NCI-H2171 (cell line): ENCODE data around the gene PRPF6.

Experiments
- DNase-seq: peaks from one replicate; lab custom pipeline; 2025; lab: John Stamatoyannopoulos, UW

The PRPF6 gene

DNA sequence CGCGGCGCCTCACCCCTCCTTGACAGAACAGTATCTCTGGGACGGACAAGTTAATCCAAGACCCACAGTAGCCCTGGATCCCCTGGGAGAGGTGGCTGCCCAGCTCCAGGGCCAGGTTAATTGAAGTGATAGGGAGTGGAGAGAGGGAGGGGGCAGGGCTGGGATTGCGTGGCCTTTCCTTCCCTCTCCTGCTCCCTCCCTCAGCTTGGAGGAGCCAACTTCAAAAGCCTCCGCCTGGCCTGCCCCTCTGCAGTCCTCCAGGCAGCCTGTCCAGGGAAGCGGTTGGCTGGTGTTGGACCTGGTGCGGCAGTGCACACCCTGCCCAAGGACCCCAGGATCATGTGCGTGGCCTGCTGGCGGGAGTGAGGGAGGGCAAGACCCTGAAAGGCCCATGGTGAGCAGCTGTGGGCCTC lies 55.0 kb downstream of the PRPF6 start, which contains the start of gene C20orf204:
Gene C20orf204, plus strand, starts transcription at position 250 of the 413 bp plus-strand sequence. Its CDS starts 142 bp downstream, at position 392.
- no peak for DNase-seq

- no peak for DNase-seq
Measured at GRCh38 chr20:64036346-64037198, 55.6 kb downstream of the PRPF6 start.

- no peak for DNase-seq
Measured at GRCh38 chr20:64037199-64037497, 56.2 kb downstream of the PRPF6 start.

DNA sequence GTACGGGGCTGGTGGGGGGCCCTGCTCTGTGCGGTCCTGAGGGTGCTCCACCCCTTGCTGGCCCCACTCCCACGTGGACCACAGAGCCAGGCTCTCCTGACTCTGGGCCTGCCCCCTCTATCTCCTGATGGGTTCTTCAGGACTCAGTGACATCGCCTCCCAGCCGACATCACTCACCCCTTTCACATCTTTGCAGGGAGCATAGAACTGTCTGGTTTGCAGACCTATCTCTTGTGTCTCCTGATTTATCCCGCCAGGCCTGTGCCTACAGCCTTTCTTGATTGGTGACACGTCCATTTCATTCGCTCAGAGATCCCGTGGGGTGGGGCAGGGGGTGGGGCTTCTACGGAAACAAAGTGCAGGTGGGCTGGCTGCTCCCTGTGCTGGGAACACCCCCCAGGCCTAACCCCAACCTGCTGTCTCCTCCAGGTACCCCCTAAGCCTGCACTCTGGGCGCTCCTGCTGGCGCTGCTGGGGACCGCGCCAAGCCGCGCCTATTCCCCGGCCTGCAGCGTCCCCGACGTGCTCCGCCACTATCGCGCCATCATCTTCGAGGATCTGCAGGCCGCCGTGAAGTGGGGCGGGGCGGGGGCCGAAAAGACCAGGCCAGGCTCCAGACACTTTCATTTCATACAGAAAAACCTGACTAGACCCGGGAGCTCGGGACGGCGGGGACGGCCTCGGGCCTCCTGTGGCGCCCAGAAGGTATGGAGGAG lies 56.7 kb downstream of the PRPF6 start:
- peak; percentile 81 for DNase-seq

DNA sequence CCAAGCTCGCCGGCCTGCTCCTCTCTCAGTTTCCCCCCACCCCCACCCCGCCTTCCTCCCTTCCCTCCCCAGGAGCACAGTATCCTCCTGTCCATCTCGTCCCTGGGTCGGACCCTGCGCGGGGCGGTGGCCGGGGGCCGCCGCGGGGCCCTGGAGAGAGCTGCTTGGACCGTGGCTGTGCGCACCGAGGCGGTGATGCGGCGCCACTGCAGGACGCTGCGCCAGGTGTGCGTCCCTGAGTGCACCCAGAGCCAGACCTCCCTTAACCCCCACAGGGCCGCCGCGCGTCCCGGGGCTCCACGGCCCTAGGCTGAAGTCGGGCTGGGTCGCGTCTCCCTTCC lies 57.3 kb downstream of the PRPF6 start:
- peak; percentile 62 for DNase-seq

DNA sequence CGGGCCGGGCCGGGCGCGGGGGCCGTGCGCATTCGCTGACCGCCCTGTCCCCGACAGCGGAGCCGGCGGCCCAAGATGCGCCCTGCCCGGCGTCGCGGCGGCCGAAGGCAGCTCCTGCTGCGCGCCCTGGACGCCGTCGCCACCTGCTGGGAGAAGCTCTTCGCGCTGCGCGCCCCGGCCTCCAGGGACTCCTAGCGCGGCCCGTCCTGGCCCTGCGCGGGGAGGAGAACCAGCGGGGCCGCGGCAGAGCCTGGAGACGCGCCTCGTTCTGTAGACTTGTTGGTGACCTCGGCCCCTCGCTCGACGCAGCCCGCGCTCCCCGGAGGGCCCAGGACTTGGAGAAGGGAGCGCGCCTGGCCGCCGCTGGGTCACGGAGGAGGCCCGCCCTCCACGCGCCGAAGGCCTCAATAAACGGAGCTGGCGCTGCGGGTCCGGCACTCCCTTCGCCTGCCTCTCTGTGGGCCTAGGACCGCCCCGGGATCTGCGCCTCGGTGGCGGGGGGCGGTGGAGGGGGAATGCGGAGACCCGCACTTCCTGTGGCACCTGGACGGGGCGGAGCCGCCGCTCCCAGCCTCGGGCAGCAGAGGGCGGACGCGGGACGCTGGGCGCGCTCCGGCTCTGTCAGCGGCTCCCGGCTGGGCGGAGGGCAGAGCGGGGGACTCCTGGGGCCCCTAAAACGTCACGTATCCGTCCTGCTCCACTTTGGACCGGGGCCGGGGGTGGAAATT lies 57.8 kb downstream of the PRPF6 start:
- DNase-seq: peak; percentile 81

GRCh38 chr20:64039293-64040160 lies 58.6 kb downstream of the PRPF6 start:
- DNase-seq: peak; percentile 31

DNA sequence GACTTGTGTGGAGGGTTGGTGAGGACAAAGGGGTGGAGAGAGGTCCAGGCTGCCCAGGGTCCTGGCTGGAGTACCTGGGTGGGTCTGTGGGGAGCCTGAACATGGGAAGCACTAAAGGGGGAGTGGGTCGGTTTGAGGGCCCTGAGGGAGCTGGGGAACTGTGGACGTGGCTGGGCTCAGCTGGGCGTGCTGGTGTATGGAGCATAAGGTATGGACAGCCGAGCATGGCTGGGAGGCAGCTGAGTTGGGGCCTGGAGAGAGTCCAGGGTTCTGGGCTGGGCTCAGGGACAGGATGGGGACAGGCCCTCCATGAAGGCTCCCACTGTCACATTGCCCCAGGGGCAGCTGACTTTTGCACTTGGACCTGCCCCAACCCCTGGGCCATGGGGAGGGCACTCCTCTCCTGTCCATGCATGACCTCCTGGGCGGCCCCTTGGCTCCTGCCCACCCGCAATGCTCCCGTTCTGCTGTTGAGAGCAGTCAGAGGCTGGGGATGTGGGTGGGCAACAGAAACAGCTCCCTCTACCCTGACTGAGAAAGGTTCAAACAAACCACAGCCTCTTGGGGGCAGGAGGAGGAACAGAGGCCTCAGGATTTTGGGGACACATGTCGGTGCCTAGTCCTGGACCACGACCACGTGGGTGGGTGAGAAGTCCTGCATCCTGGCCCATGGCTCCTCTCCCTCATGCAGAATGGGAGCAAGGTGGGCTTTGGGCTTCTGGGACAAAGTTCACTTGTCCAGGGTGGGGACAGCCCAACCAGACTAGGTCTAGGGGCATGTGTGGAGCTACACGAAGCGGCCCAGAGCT lies 59.5 kb downstream of the PRPF6 start:
- DNase-seq: no peak

DNA sequence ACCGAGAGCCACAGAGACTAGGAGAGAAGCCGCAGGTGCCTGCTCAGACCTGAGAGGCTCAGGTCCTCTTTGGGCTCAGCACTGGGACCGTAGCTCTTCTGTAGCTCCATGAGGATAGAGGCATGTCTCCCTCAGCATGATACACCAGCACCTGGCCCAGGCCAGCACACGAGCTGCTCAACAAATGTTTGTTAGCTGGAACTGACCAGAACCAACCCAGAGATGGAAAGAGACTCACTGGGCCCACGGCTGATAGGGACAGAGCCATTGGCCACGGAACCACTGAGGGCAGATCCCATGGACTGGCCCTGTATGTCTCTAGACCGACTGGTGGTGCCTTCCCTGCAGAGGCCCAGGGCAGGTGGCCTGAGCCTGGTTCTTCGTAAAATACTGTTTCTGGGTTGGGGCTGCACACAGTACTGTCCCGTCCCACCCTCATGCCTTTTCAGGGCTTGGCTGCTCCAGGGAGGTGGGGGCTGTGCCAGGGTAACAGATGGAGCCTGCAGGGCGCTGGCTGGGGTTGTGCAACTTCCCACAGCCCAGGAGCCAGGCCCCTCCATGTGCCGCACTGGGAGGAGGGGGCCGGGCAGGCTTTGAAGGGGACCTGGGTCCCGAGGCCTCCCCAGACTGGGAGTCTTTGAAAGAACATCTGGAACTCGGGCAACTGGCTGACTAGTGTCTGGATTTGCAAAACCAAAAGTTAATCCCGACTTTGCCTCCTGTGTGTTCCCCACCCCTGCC lies 60.3 kb downstream of the PRPF6 start:
- peak; percentile 58 for DNase-seq

GRCh38 chr20:64041781-64042053 lies 60.8 kb downstream of the PRPF6 start:
- no peak for DNase-seq

- no peak for DNase-seq
Measured at GRCh38 chr20:64042054-64042781, 61.3 kb downstream of the PRPF6 start.

DNA sequence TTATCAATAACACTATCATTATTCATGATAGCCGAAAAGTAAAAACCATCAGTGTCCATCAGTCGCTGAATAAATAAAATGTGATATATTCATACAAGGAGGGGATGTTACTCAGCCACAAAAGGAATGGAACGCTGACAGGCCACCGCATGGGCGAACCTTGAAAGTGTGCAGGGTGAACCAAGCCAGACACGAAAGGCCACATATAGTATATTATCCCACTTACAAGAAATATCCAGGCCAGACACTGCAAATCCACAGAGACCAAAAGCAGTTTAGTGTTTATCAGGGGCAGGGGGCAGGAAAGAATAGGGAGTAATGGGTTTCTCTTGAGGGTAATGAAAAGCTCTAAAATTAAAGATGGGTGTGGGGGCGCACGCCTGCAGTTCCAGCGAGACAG lies 62.8 kb downstream of the PRPF6 start:
- no peak for DNase-seq

- DNase-seq: peak; percentile 34
Measured at GRCh38 chr20:64044484-64045247, 63.7 kb downstream of the PRPF6 start.

GRCh38 chr20:64045346-64046011 lies 64.5 kb downstream of the PRPF6 start:
- DNase-seq: no peak

DNA sequence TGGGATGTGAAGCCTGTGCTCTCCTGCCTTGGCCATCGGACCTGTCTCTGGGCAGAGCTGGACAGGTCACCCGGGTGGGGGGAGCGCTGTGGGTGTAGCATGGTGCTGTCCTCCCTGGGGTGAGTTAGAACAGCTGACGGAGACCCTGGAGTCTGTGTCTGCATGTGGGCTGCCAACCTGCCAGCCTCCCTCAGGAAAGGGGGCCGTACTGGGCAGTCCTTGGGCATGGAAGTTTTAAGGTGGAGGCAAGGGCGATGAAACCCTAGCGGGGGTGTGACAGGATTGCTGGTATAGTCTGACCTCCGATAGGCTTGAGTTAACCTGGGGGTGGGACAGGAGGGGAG lies 66.1 kb downstream of the PRPF6 start:
- DNase-seq: no peak

DNA sequence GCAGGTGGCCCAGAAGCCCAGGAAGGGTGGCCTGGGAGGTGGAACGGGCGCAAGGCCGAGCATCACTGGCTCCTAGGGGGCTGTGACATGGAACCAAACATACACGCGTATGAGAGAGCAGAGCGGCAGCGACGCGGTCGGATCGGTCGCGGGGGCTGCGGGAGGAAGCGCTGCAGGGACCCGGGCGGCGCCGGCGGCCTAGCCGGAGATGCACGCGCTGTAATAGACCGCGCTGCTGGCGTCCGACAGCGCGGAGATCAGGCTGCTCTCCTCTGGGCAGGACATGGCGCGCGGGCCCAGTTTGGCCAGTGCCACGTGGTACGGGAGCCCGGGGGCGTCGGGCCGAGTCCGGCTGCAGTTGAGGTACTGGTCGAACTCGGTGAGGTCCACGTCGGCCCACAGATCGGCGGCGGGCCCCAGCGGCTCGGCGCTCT lies 67.1 kb downstream of the PRPF6 start:
- no peak for DNase-seq

DNA sequence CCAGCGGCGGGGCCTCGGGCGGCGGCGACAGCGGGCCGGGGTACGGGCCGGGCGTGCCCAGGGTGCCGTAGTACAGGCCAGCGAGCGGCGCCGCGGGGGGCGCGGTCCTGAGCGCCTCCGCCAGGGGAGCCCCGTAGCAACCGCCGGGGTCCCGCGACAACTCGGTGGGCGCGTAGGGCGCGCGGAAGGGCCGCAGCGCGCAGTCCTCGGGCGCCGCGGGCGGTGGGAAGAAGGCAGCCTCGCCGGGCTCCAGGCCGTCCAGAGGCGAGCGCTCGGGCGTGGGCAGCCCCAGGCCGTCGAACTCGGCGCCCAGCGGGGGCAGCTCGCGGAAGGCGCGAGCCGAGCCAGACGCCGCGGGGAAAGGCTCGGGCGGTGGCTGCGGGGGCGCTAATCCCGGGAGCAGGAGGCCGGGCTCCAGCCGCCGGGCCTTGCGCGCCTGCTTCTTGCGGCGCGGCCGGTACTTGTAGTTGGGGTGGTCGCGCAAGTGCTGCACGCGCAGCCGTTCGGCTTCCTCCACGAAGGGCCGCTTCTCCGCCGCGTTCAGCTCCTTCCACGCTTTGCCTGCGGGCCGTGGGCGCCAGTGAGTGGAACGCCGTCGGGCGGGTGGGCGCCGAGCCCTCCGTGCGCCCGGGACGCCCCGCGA lies 67.6 kb downstream of the PRPF6 start:
- DNase-seq: no peak
